ENCODE results near the gene RNF151.
A peak's percentile ranks its signal among the peaks of the same experiment; 100 is the strongest.

Gene RNF151

DNA sequence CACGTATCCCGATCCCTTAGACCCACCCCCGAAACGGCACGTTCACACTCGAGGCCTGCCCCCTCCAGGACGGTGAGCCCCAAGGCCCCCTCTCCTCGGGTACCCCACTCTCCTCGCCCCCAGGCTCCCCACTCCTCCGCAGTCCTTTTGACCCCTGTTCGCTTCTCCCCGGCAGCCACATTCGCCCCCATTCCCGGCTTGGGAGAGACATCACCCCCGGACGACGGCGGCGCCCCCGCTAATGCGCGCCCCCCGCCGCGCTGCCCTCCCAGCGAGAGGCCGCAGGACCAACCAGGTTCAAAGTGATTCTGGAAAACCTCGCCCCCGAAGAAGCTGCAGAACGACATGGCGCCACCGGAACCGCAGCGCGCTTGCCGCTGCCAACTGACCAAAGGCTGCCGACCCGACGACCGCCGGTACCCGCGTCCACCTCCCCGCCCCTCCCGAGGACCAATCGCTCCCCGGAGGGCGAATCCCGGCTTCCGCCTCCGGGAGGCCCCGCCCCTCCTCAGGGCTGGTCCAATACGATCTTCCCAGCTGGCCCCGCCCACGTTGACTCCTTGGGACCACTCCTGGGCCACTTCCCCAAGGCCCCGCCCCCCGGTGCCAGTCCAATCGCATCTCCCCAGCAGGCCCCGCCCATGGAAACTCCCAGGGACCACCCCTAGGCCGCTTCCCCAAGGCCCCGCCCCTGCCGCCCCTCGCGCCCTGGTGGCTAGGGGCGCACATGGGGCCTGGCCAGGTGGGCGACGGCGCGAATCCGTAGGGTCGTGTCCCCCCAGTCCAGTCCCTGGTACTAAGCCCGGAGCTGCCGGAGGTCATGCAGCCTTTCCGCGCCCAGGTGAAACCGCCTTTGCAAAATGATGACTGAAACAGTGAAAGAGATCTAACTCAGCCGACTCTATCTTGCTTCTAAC is 23.6 kb upstream of the RNF151 start, which contains the start of gene MSRB1:
Gene MSRB1 (minus strand): TSS at position 390 of the 917 bp plus-strand sequence. CDS start 43 bp downstream, at position 347.
- ChIA-PET CTCF (interaction anchor here (1.0 to 1.6 kb wide), 4 partner anchors 11 to 16 kb away, joined by 3 to 4 read pairs (median 4); partner anchors contain the start of gene RPL3L), POLR2A (interaction anchor here (0.5 to 2.2 kb wide), 5 partner anchors 15 to 212 kb away, joined by 3 to 19 read pairs (median 5); partner anchors contain the start of genes RPS2 and TRAF7)
- peak; percentile 100 for DNase-seq (ENCODE audit: extremely low spot score)

DNA sequence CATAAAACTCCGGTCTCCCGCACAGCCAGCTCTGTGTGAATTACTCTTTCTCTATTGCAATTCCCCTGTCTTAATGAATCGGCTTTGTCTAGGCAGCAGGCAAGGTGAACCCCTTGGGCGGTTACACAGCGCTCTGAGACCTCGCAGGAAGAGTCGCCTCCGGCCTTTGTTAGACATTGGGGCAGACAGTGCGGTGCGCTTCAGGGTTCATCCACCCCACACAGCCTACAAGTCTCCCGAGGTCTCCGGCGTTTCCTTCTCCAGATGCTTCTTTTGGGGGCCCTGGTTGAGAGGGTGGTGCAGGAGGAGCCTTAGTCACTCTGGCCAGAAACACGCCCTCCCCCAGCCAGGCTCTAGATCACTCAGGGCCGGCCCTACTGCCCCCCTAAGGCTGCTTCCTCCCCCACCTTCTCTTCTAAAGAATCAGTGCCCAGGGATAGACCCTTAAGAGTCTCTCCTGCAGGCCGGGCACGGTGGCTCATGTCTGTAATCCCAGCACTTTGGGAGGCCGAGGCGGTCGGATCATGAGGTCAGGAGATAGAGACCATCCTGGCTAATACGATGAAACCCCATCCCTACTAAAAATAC is 21.9 kb upstream of the RNF151 start:
- DNase-seq (ENCODE audit: extremely low spot score) = no peak
- ChIA-PET CTCF (interaction anchor here (1.2 to 1.6 kb wide), 2 partner anchors 10 to 16 kb away, joined by 3 to 4 read pairs; partner anchors contain the start of gene RPL3L), POLR2A (interaction anchor here (2.2 kb wide), 1 partner anchor 20 kb away, joined by 19 read pairs; the partner anchor contains the start of gene RPS2)
- TF ChIP-seq, protein P1, sequence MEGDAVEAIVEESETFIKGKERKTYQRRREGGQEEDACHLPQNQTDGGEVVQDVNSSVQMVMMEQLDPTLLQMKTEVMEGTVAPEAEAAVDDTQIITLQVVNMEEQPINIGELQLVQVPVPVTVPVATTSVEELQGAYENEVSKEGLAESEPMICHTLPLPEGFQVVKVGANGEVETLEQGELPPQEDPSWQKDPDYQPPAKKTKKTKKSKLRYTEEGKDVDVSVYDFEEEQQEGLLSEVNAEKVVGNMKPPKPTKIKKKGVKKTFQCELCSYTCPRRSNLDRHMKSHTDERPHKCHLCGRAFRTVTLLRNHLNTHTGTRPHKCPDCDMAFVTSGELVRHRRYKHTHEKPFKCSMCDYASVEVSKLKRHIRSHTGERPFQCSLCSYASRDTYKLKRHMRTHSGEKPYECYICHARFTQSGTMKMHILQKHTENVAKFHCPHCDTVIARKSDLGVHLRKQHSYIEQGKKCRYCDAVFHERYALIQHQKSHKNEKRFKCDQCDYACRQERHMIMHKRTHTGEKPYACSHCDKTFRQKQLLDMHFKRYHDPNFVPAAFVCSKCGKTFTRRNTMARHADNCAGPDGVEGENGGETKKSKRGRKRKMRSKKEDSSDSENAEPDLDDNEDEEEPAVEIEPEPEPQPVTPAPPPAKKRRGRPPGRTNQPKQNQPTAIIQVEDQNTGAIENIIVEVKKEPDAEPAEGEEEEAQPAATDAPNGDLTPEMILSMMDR (IDR thresholded peaks at IDR 0.05; ENCODE audit: control extremely low read depth, extremely low read depth, low read depth, missing control alignments) = no peak

More for the DNA sequence above, 23.6 kb upstream of the RNF151 start, which contains the start of gene MSRB1:
- TF ChIP-seq, protein P1 (IDR thresholded peaks at IDR 0.05; ENCODE audit: control extremely low read depth, extremely low read depth, low read depth, missing control alignments) = no peak

GRCh38 chr16:1945559-1946391 is 20.9 kb upstream of the RNF151 start:
- CTCF ChIA-PET = interaction anchor here (1.2 to 1.6 kb wide), 3 partner anchors 10 to 17 kb away, joined by 3 to 5 read pairs (median 5); partner anchors contain the start of gene NDUFB10
- no peak for DNase-seq (ENCODE audit: extremely low spot score)
- TF ChIP-seq, protein P1 (IDR thresholded peaks at IDR 0.05; ENCODE audit: control extremely low read depth, extremely low read depth, low read depth, missing control alignments) = no peak
- POLR2A ChIA-PET = interaction anchor here (1.0 to 1.4 kb wide), 2 partner anchors 19 to 210 kb away, joined by 3 to 4 read pairs; partner anchors contain the start of genes RPS2 and TRAF7

GRCh38 chr16:1946495-1947368 is 19.9 kb upstream of the RNF151 start:
- ChIA-PET POLR2A (interaction anchor here (0.6 to 1.4 kb wide), 3 partner anchors 18 to 413 kb away, joined by 3 to 5 read pairs (median 4); partner anchors contain the start of genes RPS2, TMEM204 and TRAF7), CTCF (interaction anchor here (1.0 to 1.6 kb wide), 3 partner anchors 9 to 12 kb away, joined by 3 to 5 read pairs (median 5); partner anchors contain the start of gene NDUFB10)
- no peak for DNase-seq (ENCODE audit: extremely low spot score)
- TF ChIP-seq, protein P1 (IDR thresholded peaks at IDR 0.05; ENCODE audit: control extremely low read depth, extremely low read depth, low read depth, missing control alignments) = no peak

- no peak for DNase-seq (ENCODE audit: extremely low spot score)
- CTCF ChIA-PET = interaction anchor here (1.0 to 1.4 kb wide), 2 partner anchors 8 to 10 kb away, joined by 3 to 5 read pairs; no protein-coding TSS in a partner anchor
- TF ChIP-seq, protein P1 (IDR thresholded peaks at IDR 0.05; ENCODE audit: control extremely low read depth, extremely low read depth, low read depth, missing control alignments) = no peak
- POLR2A ChIA-PET = interaction anchor here (0.6 kb wide), 1 partner anchor 414 kb away, joined by 5 read pairs; the partner anchor contains the start of gene TMEM204
These were observed 19.3 kb upstream of the RNF151 start for GRCh38 chr16:1947369-1947670.
